ENCODE results near the gene SORL1.

Gene SORL1

GRCh38 chr11:121426476-121427399 is 25.4 kb upstream of the SORL1 start:
- no peak for DNase-seq

DNA sequence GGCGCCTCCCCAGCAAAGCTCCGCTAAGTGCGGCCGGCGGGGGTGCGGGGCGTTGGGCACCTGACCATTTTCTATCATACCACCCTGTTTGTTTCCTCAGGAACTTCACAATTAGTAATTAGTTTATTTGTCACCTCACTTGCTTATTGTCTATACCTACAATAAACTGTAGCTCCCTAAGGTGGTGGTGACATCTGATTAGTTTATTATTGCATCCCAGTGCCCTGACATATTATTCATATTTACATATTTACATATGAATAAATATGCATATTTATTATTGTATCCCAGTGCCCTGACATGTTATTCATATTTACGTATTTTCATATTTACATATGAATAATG is 24.7 kb upstream of the SORL1 start:
- DNase-seq, result no peak

GRCh38 chr11:121429556-121429955 is 22.6 kb upstream of the SORL1 start:
- DNase-seq, result no peak

DNA sequence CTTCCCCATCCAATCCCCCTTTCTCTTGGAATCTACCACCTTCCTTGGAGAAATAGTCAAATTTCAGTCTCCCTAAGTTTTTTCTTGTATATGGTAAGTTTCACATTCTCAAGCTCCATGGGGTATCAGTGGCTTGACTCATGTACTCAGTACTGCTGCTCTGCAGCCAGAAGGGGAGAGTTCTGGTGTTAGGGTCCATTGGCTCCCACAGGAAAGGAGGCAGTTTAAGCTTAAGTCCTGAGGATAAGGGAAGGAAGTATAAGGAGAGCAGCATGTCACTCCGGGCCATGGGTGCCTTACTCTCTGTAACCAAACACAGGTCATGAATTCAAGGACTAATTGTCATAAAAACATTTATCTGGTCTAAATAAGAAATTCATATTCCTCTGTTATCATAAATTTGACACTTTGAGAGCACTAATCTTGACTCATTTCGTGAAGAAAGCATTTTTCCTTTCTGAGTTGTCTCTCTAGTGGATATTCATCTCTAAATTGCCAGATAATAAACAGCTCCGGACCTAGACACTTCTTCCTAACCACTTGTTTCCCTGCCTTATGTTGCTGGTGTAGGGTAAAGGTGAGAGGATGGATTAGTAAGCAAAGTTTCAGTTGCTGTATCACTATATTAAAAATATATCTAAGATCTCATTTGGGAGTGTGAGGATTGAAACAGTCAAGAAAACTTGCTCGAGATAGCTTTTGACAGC is 20.1 kb upstream of the SORL1 start:
- no peak for DNase-seq

DNA sequence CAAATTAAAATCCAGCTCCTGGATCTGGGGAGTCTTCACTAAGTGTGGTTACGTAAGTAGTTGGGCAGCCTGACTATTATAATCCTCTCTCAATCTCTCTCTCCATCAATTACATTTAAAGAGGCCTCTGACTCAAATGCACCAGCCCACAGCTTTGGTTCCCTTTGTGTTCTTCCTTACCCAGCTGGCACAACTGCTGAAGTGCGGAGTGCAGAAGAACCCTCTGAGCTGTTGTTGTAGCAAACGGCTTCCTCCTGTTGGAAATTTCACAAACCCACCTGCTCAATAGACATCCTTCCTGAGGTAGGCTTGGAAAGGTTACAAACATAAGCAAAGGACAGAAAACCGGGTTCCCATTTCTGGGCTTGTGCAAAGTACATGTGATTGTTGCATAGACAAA is 17.0 kb upstream of the SORL1 start:
- no peak for DNase-seq

DNA sequence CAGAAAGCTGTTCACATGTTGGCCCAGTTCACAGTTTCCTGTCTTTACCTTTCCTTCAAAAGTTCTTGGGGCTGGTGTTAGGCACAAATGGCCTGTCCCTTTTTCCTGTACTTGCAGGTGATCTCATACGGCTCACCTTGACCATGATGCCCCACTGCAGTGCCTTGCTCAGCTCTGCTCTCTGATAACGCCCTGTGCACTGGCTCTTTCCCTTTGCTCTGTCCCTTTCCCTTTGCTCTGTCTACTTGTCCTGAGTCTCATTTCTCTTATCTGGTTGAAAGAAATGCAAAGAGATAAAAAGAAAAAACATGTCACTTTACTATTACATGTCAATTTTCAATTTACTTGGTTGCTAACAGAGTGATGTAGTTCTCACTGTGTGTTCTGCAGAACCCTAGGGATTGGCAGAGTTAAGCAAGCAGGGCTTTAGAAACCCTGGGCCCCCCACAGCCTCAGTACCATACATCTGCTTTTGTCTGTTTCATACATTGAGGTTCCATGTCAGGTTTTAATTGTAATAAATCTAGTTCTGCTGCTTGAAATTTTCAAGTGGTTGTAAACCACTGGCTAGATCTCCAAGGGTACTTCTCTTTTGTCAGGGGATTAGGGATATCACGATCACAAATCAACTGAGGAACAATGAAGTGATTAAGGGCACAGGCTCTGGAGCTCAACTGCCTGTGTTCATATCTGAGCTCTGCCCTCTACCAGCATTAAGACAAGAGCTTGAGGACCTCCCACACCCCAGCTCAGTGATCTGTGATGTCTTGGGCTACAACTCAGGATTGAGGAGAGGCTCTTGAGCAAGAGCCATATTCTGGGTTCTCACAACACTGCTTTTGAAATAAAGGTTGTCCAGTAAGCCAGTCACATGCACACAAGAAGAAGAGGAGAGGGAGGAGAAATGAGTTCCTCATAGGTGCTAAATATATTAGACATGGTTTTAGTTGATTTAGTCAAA is 16.3 kb upstream of the SORL1 start:
- DNase-seq, result no peak

- no peak for DNase-seq
Measured at GRCh38 chr11:121437018-121437685, 15.0 kb upstream of the SORL1 start.

GRCh38 chr11:121437686-121438078 is 14.4 kb upstream of the SORL1 start:
- DNase-seq, result no peak

DNA sequence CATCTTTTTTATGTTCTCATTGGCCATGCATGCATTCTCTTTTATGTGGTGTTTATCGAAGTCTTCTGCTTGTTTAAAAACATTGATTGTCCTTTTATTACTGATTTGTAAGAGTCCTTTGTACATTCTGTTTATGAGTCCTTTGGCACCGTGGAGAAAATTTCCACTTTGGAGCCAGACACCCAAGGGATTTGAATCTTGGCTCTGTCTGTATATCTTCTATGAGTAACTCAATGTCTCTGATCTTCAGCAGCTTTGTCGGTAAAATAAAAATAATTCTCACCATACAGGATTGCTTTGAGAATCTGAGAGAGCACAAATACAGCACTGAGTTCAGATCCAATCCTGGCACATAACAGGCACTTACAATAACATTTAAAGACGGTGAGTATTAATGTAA is 12.8 kb upstream of the SORL1 start:
- no peak for DNase-seq

- no peak for DNase-seq
Measured at GRCh38 chr11:121439759-121440158, 12.4 kb upstream of the SORL1 start.

DNA sequence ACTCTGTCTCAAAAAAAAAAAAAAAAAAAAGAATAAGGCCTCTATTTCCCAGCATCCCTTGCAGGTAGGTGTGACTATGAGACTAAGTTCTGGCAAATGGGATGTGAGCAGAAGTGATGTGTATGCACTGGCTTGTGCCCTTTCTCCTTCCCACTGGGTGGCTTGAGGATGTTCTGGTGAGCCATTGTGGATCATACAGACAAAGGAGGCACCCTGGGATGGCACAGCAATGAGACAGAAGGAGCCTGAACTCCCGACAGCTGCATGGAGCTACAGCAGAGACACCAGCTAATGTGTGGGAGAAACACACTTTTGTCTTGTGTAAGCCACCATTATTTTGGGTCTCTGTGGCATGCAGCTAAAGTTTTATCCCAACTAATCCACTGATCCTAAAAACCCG is 10.6 kb upstream of the SORL1 start:
- DNase-seq, result no peak

- no peak for DNase-seq
Measured at GRCh38 chr11:121443688-121444275, 8.3 kb upstream of the SORL1 start.

GRCh38 chr11:121444526-121444925 is 7.6 kb upstream of the SORL1 start:
- DNase-seq, result no peak

DNA sequence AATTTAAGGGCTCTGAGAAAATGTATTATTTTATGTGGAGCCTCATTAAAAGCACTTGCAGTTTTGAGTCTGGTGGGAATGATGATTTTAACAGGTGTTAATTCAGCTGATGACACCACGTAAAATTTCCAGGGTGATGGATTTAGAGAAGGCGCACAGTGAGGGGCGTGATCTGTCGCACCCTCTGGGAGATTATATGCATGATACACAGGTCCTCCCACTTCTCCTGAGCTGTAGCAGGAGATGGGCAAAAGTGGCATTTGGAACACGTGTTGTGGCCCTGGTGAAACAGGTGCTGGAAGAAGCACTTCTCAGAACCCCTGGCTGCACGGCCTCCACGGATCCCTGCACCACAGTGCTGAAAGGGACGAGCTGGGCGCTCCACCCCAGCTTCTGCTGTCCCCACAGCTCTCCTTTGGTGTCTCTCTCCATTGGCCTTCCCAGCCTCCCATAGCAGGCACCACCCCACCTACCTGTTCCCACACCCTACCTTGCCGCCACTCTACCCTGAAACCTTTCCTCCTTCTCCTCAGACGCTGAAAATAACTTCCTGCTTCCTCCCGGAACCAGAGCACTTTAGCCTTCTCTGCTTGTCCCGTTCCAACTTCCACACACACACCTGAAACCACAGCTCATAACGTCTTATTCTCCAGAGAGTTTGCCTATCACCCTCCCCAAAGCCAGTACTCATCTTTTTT is 6.9 kb upstream of the SORL1 start:
- no peak for DNase-seq

GRCh38 chr11:121446752-121447156 is 5.4 kb upstream of the SORL1 start:
- no peak for DNase-seq

GRCh38 chr11:121448011-121448410 is 4.1 kb upstream of the SORL1 start:
- DNase-seq, result no peak

GRCh38 chr11:121448431-121448941 is 3.6 kb upstream of the SORL1 start:
- DNase-seq, result no peak

DNA sequence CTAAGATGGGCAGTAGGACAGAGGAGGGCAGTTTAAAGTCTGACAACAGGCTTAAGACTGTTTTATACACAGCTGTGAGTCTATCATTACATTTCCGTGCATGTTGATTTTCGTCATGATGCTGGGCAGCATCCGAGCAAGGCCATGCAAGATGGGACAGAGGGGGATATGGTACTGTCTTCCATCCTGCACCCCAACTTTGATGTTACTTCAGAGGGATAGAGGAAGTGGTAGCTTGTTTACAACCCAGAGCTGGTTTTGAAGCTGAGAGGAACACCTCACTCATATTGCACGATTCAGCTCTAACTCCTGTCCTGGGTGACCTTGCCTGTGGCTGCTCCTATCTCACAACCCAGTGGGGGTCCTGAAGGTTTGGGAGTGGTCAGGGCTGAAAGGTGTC is 3.0 kb upstream of the SORL1 start:
- DNase-seq, result no peak

GRCh38 chr11:121449626-121450025 is 2.5 kb upstream of the SORL1 start:
- DNase-seq, result no peak

DNA sequence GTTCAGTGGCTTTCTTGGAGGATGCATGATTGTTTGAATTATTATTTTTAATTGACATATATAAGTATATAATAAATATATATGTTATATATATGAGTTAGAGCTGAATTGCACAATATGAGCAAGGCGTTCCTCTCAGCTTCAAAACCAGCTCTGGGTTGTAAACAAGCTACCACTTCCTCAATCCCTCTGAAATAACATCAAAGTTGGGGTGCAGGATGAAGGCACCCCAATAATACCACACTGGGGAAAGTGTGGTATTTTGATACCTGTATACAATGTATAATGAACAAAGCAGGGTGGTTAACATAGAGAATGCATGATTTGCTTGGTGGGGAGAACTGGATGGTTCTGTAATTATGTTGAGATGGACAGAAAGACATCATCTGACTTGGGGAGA is 1.7 kb upstream of the SORL1 start:
- DNase-seq, result no peak
